GM12878 (cell line): ENCODE data around the gene CD70. TPM values are rescaled to one million over a fixed set of nuclear protein-coding genes. Genes with fewer than 3 reads are reported as not detected.

Source experiments
- CHD1 ChIP-seq: IDR thresholded peaks from 2 replicates; pipeline ENCODE4 v1.6.1; 2012; ENCODE audit warnings: low read depth, low read length, improper control_type of control experiment
- ESRRA ChIP-seq: IDR thresholded peaks from 2 replicates; pipeline ENCODE4 v1.6.1; 2012; ENCODE audit warnings: mild to moderate bottlenecking, low read length, improper control_type of control experiment
- FOS ChIP-seq: IDR thresholded peaks from 3 replicates; pipeline ENCODE4 v1.6.1; 2011; ENCODE audit warnings: borderline replicate concordance; ENCODE audit not compliant: insufficient read length; ENCODE audit errors: extremely low read depth
- FOXK2 ChIP-seq: fragments of 450-650 bp; IDR thresholded peaks from 2 replicates; pipeline ENCODE4 v1.6.1; 2017; ENCODE audit warnings: mild to moderate bottlenecking, moderate library complexity
- GATAD2B ChIP-seq: fragments of 450-650 bp; conservative IDR thresholded peaks from 2 replicates; pipeline ENCODE4 v1.6.1; 2017; ENCODE audit warnings: low read depth, mild to moderate bottlenecking, moderate library complexity
- JUND ChIP-seq: IDR thresholded peaks from 2 replicates; pipeline ENCODE4 v1.6.1; 2012; ENCODE audit warnings: low read depth, mild to moderate bottlenecking, low read length, improper control_type of control experiment, moderate library complexity
- KDM1A ChIP-seq: fragments of 200-600 bp; sonication (generic); IDR thresholded peaks from 2 replicates; pipeline ENCODE4 v1.6.1; 2016; ENCODE audit warnings: borderline replicate concordance
- MYB ChIP-seq: fragments of 150-350 bp; IDR thresholded peaks from 2 replicates; pipeline ENCODE4 v1.6.1; 2014; ENCODE audit warnings: mild to moderate bottlenecking, low read depth, low read length, borderline replicate concordance
- NKRF ChIP-seq: fragments of 450-650 bp; conservative IDR thresholded peaks from 2 replicates; pipeline ENCODE4 v1.6.1; 2017; ENCODE audit warnings: mild to moderate bottlenecking, moderate library complexity
- POLR2A ChIP-seq: IDR thresholded peaks from 2 replicates; pipeline ENCODE4 v1.6.1; 2011; ENCODE audit warnings: low read depth, mild to moderate bottlenecking, low read length
- RB1 ChIP-seq: fragments of 450-650 bp; formaldehyde crosslinking; IDR thresholded peaks from 2 replicates; pipeline ENCODE4 v1.6.1; 2017; ENCODE audit warnings: mild to moderate bottlenecking, borderline replicate concordance
- RELB ChIP-seq: fragments of 450-650 bp; IDR thresholded peaks from 2 replicates; pipeline ENCODE4 v1.6.1; 2017; ENCODE audit warnings: low read depth, mild to moderate bottlenecking, moderate library complexity
- SKIL ChIP-seq: fragments of 450-650 bp; IDR thresholded peaks from 2 replicates; pipeline ENCODE4 v1.6.1; 2017; ENCODE audit warnings: mild to moderate bottlenecking, low read depth, inconsistent platforms; ENCODE audit not compliant: poor library complexity, severe bottlenecking
- SMAD1 ChIP-seq: fragments of 450-650 bp; IDR thresholded peaks from 2 replicates; pipeline ENCODE4 v1.6.1; 2018; ENCODE audit warnings: mild to moderate bottlenecking, low read depth; ENCODE audit not compliant: partially characterized antibody
- SPI1 ChIP-seq: IDR thresholded peaks from 2 replicates; pipeline ENCODE4 v1.6.1; 2011; ENCODE audit warnings: low read depth, mild to moderate bottlenecking, low read length, moderate library complexity, borderline replicate concordance; ENCODE audit not compliant: insufficient read depth
- STAT3 ChIP-seq: IDR thresholded peaks from 2 replicates; pipeline ENCODE4 v1.6.1; 2011; ENCODE audit warnings: low read depth, low read length, improper control_type of control experiment
- TAF1 ChIP-seq: IDR thresholded peaks from 2 replicates; pipeline ENCODE4 v1.6.1; 2011; ENCODE audit warnings: mild to moderate bottlenecking, low read depth, low read length, borderline replicate concordance
- ZBTB11 ChIP-seq: fragments of 450-650 bp; formaldehyde crosslinking; IDR thresholded peaks from 2 replicates; pipeline ENCODE4 v1.5.0; 2022; ENCODE audit warnings: mild to moderate bottlenecking, missing genetic modification characterization
- polyA plus RNA-seq, 11 experiments: library from polyadenylated mRNA; depleted of rRNA in 4 of 11; unstranded in 6 of 11; stranded (reverse) in 5 of 11; fragments of >200 nt; fragmentation: Nextera tagmentation in 4 of 11; fragmentation: Illumina TruSeq in 1 of 11; extraction: Ambion mirVana in 4 of 11; extraction: Trizol in 1 of 11; gene quantifications; 1 replicate in 1 of 11; 2 replicates in 10 of 11; pipeline versions ENCODE4 v1.2.1 to v1.2.3, GENCODE V29; 2011 to 2016; ENCODE audit warnings: inconsistent platforms in 2 of 11, missing spikeins in 2 of 11, low read depth in 1 of 11
- total RNA-seq, 4 experiments: library from RNA; depleted of rRNA in 3 of 4; stranded (reverse); fragments of >200 nt in 3 of 4; fragmentation: Illumina TruSeq in 1 of 4; extraction: Trizol in 1 of 4; gene quantifications; 2 replicates each; pipeline versions ENCODE4 v1.2.1 to v1.2.3, GENCODE V29; 2013 to 2021
- TF ChIP-seq, protein P1 (sequence below): fragments of 150-350 bp; IDR thresholded peaks from 2 replicates; pipeline ENCODE4 v1.6.1; 2016; ENCODE audit warnings: low read depth, low read length

CD70 gene
- total and polyA plus RNA-seq, 10 of the 15 experiments (the other 5 are each of a cell fraction or from before 2014, with no cell fraction given), result 16.4 to 441 (median 265) TPM

DNA sequence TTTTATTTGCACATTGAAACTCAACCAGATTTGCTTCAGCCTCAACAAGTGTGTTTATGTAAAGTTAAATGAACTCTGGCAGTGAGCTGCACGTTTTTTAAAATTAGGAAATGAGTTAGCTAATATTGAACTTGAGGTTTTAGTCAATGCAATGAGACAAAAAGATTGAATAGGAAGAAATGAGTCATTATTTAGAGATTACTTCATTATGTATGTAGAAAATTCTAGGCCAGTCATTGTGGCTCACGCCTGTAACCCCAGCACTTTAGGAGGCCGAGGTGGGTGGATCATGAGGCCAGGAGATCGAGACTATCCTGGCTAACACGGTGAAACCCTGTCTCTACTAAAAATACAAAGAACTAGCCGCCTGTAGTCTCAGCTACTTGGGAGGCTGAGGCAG, 22.8 kb upstream of the CD70 start (continued):
- TF ChIP-seq ZBTB11 (CRISPR knock-in tag), result no peak
- no peak for TF ChIP-seq MYB
- no peak for TF ChIP-seq FOXK2
- no peak for TF ChIP-seq TAF1
- TF ChIP-seq POLR2A, result no peak
- no peak for TF ChIP-seq NKRF
- TF ChIP-seq STAT3, result no peak
- TF ChIP-seq, protein P1, sequence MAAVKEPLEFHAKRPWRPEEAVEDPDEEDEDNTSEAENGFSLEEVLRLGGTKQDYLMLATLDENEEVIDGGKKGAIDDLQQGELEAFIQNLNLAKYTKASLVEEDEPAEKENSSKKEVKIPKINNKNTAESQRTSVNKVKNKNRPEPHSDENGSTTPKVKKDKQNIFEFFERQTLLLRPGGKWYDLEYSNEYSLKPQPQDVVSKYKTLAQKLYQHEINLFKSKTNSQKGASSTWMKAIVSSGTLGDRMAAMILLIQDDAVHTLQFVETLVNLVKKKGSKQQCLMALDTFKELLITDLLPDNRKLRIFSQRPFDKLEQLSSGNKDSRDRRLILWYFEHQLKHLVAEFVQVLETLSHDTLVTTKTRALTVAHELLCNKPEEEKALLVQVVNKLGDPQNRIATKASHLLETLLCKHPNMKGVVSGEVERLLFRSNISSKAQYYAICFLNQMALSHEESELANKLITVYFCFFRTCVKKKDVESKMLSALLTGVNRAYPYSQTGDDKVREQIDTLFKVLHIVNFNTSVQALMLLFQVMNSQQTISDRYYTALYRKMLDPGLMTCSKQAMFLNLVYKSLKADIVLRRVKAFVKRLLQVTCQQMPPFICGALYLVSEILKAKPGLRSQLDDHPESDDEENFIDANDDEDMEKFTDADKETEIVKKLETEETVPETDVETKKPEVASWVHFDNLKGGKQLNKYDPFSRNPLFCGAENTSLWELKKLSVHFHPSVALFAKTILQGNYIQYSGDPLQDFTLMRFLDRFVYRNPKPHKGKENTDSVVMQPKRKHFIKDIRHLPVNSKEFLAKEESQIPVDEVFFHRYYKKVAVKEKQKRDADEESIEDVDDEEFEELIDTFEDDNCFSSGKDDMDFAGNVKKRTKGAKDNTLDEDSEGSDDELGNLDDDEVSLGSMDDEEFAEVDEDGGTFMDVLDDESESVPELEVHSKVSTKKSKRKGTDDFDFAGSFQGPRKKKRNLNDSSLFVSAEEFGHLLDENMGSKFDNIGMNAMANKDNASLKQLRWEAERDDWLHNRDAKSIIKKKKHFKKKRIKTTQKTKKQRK, result no peak
- no peak for TF ChIP-seq RB1
- TF ChIP-seq JUND, result no peak
- TF ChIP-seq SPI1, result no peak
- TF ChIP-seq RELB, result no peak
- TF ChIP-seq SMAD1, result no peak
- peak; percentile 78 for TF ChIP-seq SKIL
- TF ChIP-seq FOS, result no peak
- TF ChIP-seq ESRRA, result no peak
- no peak for TF ChIP-seq CHD1
- no peak for TF ChIP-seq GATAD2B
- no peak for TF ChIP-seq KDM1A
